ENCODE data around the gene TENM4.
"Not testable (repeated sequence)": the region's sequence is repeated elsewhere in the genome, so short reads cannot be mapped to it uniquely, and the experiment has no call there.

Gene TENM4

GRCh38 chr11:78840623-78841022 lies 600.2 kb downstream of the TENM4 start:
- ATAC-seq (replicated peaks) (no peak), DNase-seq (no peak)
- H3K4me3 Mint-ChIP-seq: no peak overlapping the region
- no peak overlapping the region for H3K27ac Mint-ChIP-seq
- H3K27me3 Mint-ChIP-seq: peaks cover 24 to 25% of the 10 kb centered on the region in 2 donors
- no peaks in the 10 kb centered on the region for H3K4me1 Mint-ChIP-seq (ENCODE audit: low read depth in 2 of 2)
- no peaks in the 10 kb centered on the region for H3K9me3 Mint-ChIP-seq
- H3K36me3 Mint-ChIP-seq (ENCODE audit: insufficient read depth): no peaks in the 10 kb centered on the region

GRCh38 chr11:78840200-78840599 lies 600.6 kb downstream of the TENM4 start:
- no peaks in the 10 kb centered on the region for H3K9me3 Mint-ChIP-seq
- no peaks in the 10 kb centered on the region for H3K4me1 Mint-ChIP-seq (ENCODE audit: low read depth in 2 of 2)
- peaks cover 23 to 24% of the 10 kb centered on the region in 2 donors for H3K27me3 Mint-ChIP-seq
- no peaks in the 10 kb centered on the region for H3K36me3 Mint-ChIP-seq (ENCODE audit: insufficient read depth)
- DNase-seq: no peak
- ATAC-seq (replicated peaks): no peak
- H3K27ac Mint-ChIP-seq: no peak overlapping the region
- no peak overlapping the region for H3K4me3 Mint-ChIP-seq

- H3K27ac Mint-ChIP-seq: no peak overlapping the region
- DNase-seq (no peak), ATAC-seq (replicated peaks) (no peak)
- H3K9me3 Mint-ChIP-seq: no peaks in the 10 kb centered on the region
- no peaks in the 10 kb centered on the region for H3K4me1 Mint-ChIP-seq (ENCODE audit: low read depth in 2 of 2)
- H3K27me3 Mint-ChIP-seq: peaks cover 19 to 34% of the 10 kb centered on the region in 2 donors
- no peak overlapping the region for H3K4me3 Mint-ChIP-seq
- no peaks in the 10 kb centered on the region for H3K36me3 Mint-ChIP-seq (ENCODE audit: insufficient read depth)
Observed at GRCh38 chr11:78838417-78838816, 602.4 kb downstream of the TENM4 start.

- H3K4me3 Mint-ChIP-seq: no peak overlapping the region
- H3K9me3 Mint-ChIP-seq: no peaks in the 10 kb centered on the region
- DNase-seq: no peak
- ATAC-seq (replicated peaks): no peak
- H3K36me3 Mint-ChIP-seq (ENCODE audit: insufficient read depth): no peaks in the 10 kb centered on the region
- no peak overlapping the region for H3K27ac Mint-ChIP-seq
- no peaks in the 10 kb centered on the region for H3K4me1 Mint-ChIP-seq (ENCODE audit: low read depth in 2 of 2)
- peaks cover 0 to 19% of the 10 kb centered on the region in 2 donors for H3K27me3 Mint-ChIP-seq
Observed at GRCh38 chr11:78835646-78836045, 605.2 kb downstream of the TENM4 start.

GRCh38 chr11:78834886-78835285 lies 605.9 kb downstream of the TENM4 start:
- ATAC-seq (replicated peaks): no peak
- Mint-ChIP-seq H3K4me1 (ENCODE audit: low read depth in 2 of 2) (no peaks in the 10 kb centered on the region), H3K9me3 (no peaks in the 10 kb centered on the region), H3K36me3 (ENCODE audit: insufficient read depth) (no peaks in the 10 kb centered on the region), H3K4me3 (no peak overlapping the region), H3K27ac (no peak overlapping the region), H3K27me3 (peaks cover 0 to 12% of the 10 kb centered on the region in 2 donors)
- no peak for DNase-seq

- Mint-ChIP-seq H3K27ac (no peak overlapping the region), H3K36me3 (ENCODE audit: insufficient read depth) (no peaks in the 10 kb centered on the region), H3K4me3 (no peak overlapping the region), H3K9me3 (no peaks in the 10 kb centered on the region), H3K4me1 (ENCODE audit: low read depth in 2 of 2) (no peaks in the 10 kb centered on the region), H3K27me3 (peaks cover 0 to 13% of the 10 kb centered on the region in 2 donors)
- no peak for ATAC-seq (replicated peaks)
- DNase-seq: no peak
Observed at GRCh38 chr11:78833237-78833636, 607.6 kb downstream of the TENM4 start.

- Mint-ChIP-seq H3K27ac (no peak overlapping the region), H3K27me3 (peaks cover 0 to 19% of the 10 kb centered on the region in 2 donors), H3K36me3 (ENCODE audit: insufficient read depth) (no peaks in the 10 kb centered on the region), H3K4me3 (no peak overlapping the region), H3K4me1 (ENCODE audit: low read depth in 2 of 2) (no peaks in the 10 kb centered on the region), H3K9me3 (no peaks in the 10 kb centered on the region)
- no peak for ATAC-seq (replicated peaks)
- no peak for DNase-seq
Observed at GRCh38 chr11:78832226-78832947, 608.4 kb downstream of the TENM4 start.

GRCh38 chr11:78831571-78831970 lies 609.3 kb downstream of the TENM4 start:
- H3K36me3 Mint-ChIP-seq (ENCODE audit: insufficient read depth): no peaks in the 10 kb centered on the region
- no peak for DNase-seq
- no peak overlapping the region for H3K27ac Mint-ChIP-seq
- no peaks in the 10 kb centered on the region for H3K4me1 Mint-ChIP-seq (ENCODE audit: low read depth in 2 of 2)
- no peak overlapping the region for H3K4me3 Mint-ChIP-seq
- H3K27me3 Mint-ChIP-seq: peaks cover 0 to 19% of the 10 kb centered on the region in 2 donors
- no peaks in the 10 kb centered on the region for H3K9me3 Mint-ChIP-seq
- ATAC-seq (replicated peaks): no peak

GRCh38 chr11:78830277-78830819 lies 610.5 kb downstream of the TENM4 start:
- no peaks in the 10 kb centered on the region for H3K4me1 Mint-ChIP-seq (ENCODE audit: low read depth in 2 of 2)

GRCh38 chr11:78829146-78829545 lies 611.7 kb downstream of the TENM4 start:
- no peak overlapping the region for H3K27ac Mint-ChIP-seq
- ATAC-seq (replicated peaks): no peak

More at GRCh38 chr11:78830277-78830819, 610.5 kb downstream of the TENM4 start:
- Mint-ChIP-seq H3K27me3 (peaks cover 0 to 19% of the 10 kb centered on the region in 2 donors), H3K36me3 (ENCODE audit: insufficient read depth) (no peaks in the 10 kb centered on the region), H3K9me3 (no peaks in the 10 kb centered on the region), H3K27ac (no peak overlapping the region), H3K4me3 (no peak overlapping the region)
- no peak for ATAC-seq (replicated peaks)
- DNase-seq: no peak

GRCh38 chr11:78828676-78829075 lies 612.2 kb downstream of the TENM4 start:
- Mint-ChIP-seq H3K27ac (no peak overlapping the region), H3K9me3 (no peaks in the 10 kb centered on the region), H3K4me1 (ENCODE audit: low read depth in 2 of 2) (no peaks in the 10 kb centered on the region), H3K36me3 (ENCODE audit: insufficient read depth) (no peaks in the 10 kb centered on the region), H3K27me3 (peaks cover 0 to 12% of the 10 kb centered on the region in 2 donors), H3K4me3 (no peak overlapping the region)
- ATAC-seq (replicated peaks) (no peak), DNase-seq (no peak)

More at GRCh38 chr11:78829146-78829545, 611.7 kb downstream of the TENM4 start:
- H3K4me1 Mint-ChIP-seq (ENCODE audit: low read depth in 2 of 2): no peaks in the 10 kb centered on the region
- H3K9me3 Mint-ChIP-seq: no peaks in the 10 kb centered on the region
- peaks cover 0 to 16% of the 10 kb centered on the region in 2 donors for H3K27me3 Mint-ChIP-seq
- no peak for DNase-seq
- no peaks in the 10 kb centered on the region for H3K36me3 Mint-ChIP-seq (ENCODE audit: insufficient read depth)
- H3K4me3 Mint-ChIP-seq: no peak overlapping the region

- not testable (repeated sequence) for H3K27ac Mint-ChIP-seq; H3K36me3 Mint-ChIP-seq (ENCODE audit: insufficient read depth); DNase-seq; H3K4me1 Mint-ChIP-seq (ENCODE audit: low read depth in 2 of 2); H3K4me3 Mint-ChIP-seq; H3K9me3 Mint-ChIP-seq; H3K27me3 Mint-ChIP-seq; ATAC-seq (replicated peaks)
Observed at GRCh38 chr11:78827291-78827690, 613.5 kb downstream of the TENM4 start.

- Mint-ChIP-seq H3K4me3 (no peak overlapping the region), H3K9me3 (no peaks in the 10 kb centered on the region), H3K27ac (no peak overlapping the region), H3K4me1 (ENCODE audit: low read depth in 2 of 2) (no peaks in the 10 kb centered on the region), H3K27me3 (peaks cover 0 to 7% of the 10 kb centered on the region in 2 donors), H3K36me3 (ENCODE audit: insufficient read depth) (no peaks in the 10 kb centered on the region)
- no peak for DNase-seq
- no peak for ATAC-seq (replicated peaks)
Observed at GRCh38 chr11:78825591-78826020, 615.2 kb downstream of the TENM4 start.

- Mint-ChIP-seq H3K9me3 (no peaks in the 10 kb centered on the region), H3K4me1 (ENCODE audit: low read depth in 2 of 2) (no peaks in the 10 kb centered on the region)
- no peak for ATAC-seq (replicated peaks)
Observed at GRCh38 chr11:78823588-78823987, 617.2 kb downstream of the TENM4 start.

More at GRCh38 chr11:78823588-78823987, 617.2 kb downstream of the TENM4 start:
- no peak for DNase-seq
- no peaks in the 10 kb centered on the region for H3K36me3 Mint-ChIP-seq (ENCODE audit: insufficient read depth)
- no peak overlapping the region for H3K27ac Mint-ChIP-seq
- H3K4me3 Mint-ChIP-seq: no peak overlapping the region
- H3K27me3 Mint-ChIP-seq: peaks cover 0 to 7% of the 10 kb centered on the region in 2 donors

All from effector memory CD8-positive, alpha-beta T cell (primary cell).